ENCODE measurements around the gene LOC128125822.

The LOC128125822 gene

GRCh38 chr6:63567966-63568365, 4.3 kb upstream of the LOC128125822 start:
- Histone ChIP-seq H3K9ac (no peak overlapping the region), H2AFZ (no peak overlapping the region), H3K79me2 (no peaks in the 10 kb centered on the region), H3K27ac (no peak overlapping the region), H3K36me3 (ENCODE audit: control insufficient read depth, insufficient read depth, low read length) (no peaks in the 10 kb centered on the region), H3K4me3 (ENCODE audit: low read depth, low read length) (no peak overlapping the region), H3K9me3 (ENCODE audit: control insufficient read depth, low read length) (peaks cover 3% of the 10 kb centered on the region), H3K27me3 (ENCODE audit: control insufficient read depth, insufficient read depth, low read length) (no peaks in the 10 kb centered on the region), H3K4me1 (no peaks in the 10 kb centered on the region), H3K4me2 (ENCODE audit: low read length) (no peak overlapping the region)
- TF ChIP-seq CTCF (IDR thresholded peaks at IDR 0.05): no peak

DNA sequence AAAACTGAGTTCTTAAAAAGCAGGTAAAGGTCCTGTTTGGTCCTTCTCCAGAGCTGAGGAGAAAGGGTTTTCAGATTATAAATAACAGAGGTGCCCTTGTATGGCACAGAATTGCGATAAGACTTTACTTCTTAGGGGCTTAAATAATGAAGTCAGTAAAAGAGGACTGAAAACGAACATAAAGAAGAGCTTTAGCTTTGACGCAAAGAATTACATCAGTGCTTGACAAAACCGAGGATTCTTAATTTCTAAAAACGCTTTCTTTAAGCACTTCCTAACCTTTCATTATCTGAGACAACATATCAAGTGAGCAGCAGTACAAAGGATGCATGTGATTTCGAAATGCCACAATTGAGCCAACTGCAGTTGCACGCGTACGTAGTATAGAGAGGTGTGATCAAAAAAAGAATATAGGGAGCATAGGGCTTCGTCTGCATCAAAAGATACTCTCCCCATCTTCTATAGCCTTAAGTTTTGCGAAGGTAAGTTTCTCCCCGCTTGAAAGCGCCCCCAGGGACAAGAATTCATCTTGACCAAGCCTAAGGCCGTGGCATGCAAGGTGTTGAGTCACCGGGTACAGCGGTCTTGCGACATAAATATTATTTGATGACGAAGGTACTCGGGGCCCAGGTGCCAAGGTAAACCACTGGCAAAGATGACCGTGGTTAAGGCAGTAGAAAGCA, 778 bp upstream of the LOC128125822 start:
- no peaks in the 10 kb centered on the region for H3K27me3 ChIP-seq (ENCODE audit: control insufficient read depth, insufficient read depth, low read length)
- H3K27ac ChIP-seq: peak overlapping the region; percentile 93
- TF ChIP-seq CTCF (IDR thresholded peaks at IDR 0.05): no peak
- H3K79me2 ChIP-seq: peaks cover 2% of the 10 kb centered on the region
- H3K4me2 ChIP-seq (ENCODE audit: low read length): peak overlapping the region; percentile 82
- peak overlapping the region; percentile 83 for H3K4me3 ChIP-seq (ENCODE audit: low read depth, low read length)
- no peaks in the 10 kb centered on the region for H3K36me3 ChIP-seq (ENCODE audit: control insufficient read depth, insufficient read depth, low read length)
- peaks cover 6% of the 10 kb centered on the region for H3K4me1 ChIP-seq
- no peak overlapping the region for H3K9ac ChIP-seq
- H2AFZ ChIP-seq: peak overlapping the region; percentile 99
- peaks cover 3% of the 10 kb centered on the region for H3K9me3 ChIP-seq (ENCODE audit: control insufficient read depth, low read length)

DNA sequence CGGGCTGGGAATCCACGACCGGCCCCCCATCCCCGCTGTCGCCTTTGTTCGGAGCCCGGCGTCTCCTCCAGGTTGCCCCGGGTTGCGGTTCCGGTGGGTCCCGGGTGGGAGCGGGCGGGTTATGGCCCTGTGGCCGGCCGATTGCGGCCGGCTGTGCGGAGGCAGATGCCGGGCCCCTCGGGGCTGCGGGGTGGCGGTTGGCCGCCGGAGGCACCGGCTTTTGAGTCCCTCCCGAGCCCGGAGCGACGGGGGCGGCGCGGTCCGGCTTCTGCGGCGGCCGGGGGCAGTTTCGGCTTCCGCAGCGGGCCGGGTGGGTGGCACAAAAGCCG, 431 bp downstream of the LOC128125822 start:
- H2AFZ ChIP-seq: peak overlapping the region; percentile 99
- H3K79me2 ChIP-seq: peaks cover 2% of the 10 kb centered on the region
- peak overlapping the region; percentile 73 for H3K4me2 ChIP-seq (ENCODE audit: low read length)
- no peaks in the 10 kb centered on the region for H3K9me3 ChIP-seq (ENCODE audit: control insufficient read depth, low read length)
- H3K36me3 ChIP-seq (ENCODE audit: control insufficient read depth, insufficient read depth, low read length): no peaks in the 10 kb centered on the region
- peak overlapping the region; percentile 83 for H3K4me3 ChIP-seq (ENCODE audit: low read depth, low read length)
- no peak for TF ChIP-seq CTCF (IDR thresholded peaks at IDR 0.05)
- H3K9ac ChIP-seq: peak overlapping the region; percentile 96
- H3K27ac ChIP-seq: peak overlapping the region; percentile 93
- peaks cover 6% of the 10 kb centered on the region for H3K4me1 ChIP-seq
- H3K27me3 ChIP-seq (ENCODE audit: control insufficient read depth, insufficient read depth, low read length): no peaks in the 10 kb centered on the region

- TF ChIP-seq CTCF (IDR thresholded peaks at IDR 0.05): no peak
- H3K4me2 ChIP-seq (ENCODE audit: low read length): peak overlapping the region; percentile 73
- H3K4me1 ChIP-seq: peaks cover 6% of the 10 kb centered on the region
- H3K27me3 ChIP-seq (ENCODE audit: control insufficient read depth, insufficient read depth, low read length): no peaks in the 10 kb centered on the region
- peak overlapping the region; percentile 96 for H3K9ac ChIP-seq
- H3K79me2 ChIP-seq: peaks cover 2% of the 10 kb centered on the region
- H3K27ac ChIP-seq: peak overlapping the region; percentile 93
- H3K4me3 ChIP-seq (ENCODE audit: low read depth, low read length): peak overlapping the region; percentile 83
- no peaks in the 10 kb centered on the region for H3K9me3 ChIP-seq (ENCODE audit: control insufficient read depth, low read length)
- H3K36me3 ChIP-seq (ENCODE audit: control insufficient read depth, insufficient read depth, low read length): no peaks in the 10 kb centered on the region
- peak overlapping the region; percentile 99 for H2AFZ ChIP-seq
These were observed 1.0 kb downstream of the LOC128125822 start for GRCh38 chr6:63573076-63573898.
